HG02840 (cell line): ENCODE results near the gene S100A3.
"Not testable (repeated sequence)": the region's sequence is repeated elsewhere in the genome, so short reads cannot be mapped to it uniquely, and the experiment has no call there.

Source experiments
- ATAC-seq: cut with Tn5 transposase; IDR thresholded peaks from one replicate; pipeline ENCODE4 v1.9.1; 2021; ENCODE audit warnings: mild to moderate bottlenecking, moderate library complexity, moderate number of reproducible peaks; ENCODE audit not compliant: unreplicated experiment, low FRiP score

The S100A3 gene

GRCh38 chr1:153570874-153571273 is 21.8 kb upstream of the S100A3 start:
- ATAC-seq: no peak

DNA sequence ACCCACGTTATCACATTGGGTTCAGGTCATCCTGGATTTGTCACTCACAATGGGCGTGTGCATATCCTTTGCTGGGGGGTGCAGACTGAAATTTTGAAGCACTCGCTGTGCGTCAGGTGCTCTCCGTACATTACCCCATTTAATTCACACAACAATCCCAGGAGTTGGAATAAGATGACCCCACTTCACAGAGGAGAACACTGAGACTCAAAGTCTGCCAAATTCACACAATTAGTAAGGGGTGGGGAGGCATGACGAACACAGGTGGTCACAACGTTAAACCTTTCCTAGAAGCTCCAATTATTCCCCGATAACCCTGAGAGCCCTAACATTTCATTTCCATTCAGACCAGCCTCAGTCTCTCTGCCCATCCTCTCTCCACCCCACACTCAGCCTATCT is 20.4 kb upstream of the S100A3 start:
- no peak for ATAC-seq

DNA sequence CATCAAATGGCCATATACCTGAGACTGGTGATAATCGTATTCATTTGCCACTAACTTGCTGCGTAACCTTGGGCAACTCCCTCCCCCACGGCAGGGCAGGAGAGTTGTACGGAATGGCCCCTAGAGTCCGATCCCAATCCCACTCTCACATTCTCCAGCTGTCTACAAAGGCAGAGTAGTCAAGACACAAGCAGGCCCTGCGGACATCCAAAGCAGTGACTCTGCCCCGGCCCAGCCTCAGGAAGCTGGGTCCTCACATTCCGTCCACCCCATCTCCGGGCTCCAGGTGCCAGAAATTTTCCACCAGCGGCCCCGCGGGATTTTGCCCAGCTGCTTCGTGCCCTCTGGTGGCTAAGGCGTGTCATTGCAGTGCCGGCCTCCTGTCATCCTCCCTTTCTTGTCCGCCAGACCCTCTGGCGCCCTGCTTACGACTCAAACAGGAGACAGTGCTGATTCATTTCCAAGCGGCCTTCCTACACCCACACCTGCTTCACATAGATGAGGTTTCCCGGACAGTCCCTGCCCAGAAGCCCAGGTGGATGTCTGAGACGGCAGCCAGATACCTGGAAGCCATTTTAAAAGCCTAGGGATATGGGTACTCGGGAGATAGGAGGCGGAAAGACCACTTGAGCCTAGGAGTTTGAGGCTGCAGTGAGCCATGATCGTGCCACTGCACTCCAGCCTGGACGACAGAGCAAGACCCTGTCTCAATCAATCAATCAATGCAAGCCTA is 19.5 kb upstream of the S100A3 start:
- ATAC-seq: no peak

- ATAC-seq: no peak
These were observed 18.7 kb upstream of the S100A3 start for GRCh38 chr1:153567621-153568366.

- no peak for ATAC-seq
These were observed 17.6 kb upstream of the S100A3 start for GRCh38 chr1:153566414-153567371.

DNA sequence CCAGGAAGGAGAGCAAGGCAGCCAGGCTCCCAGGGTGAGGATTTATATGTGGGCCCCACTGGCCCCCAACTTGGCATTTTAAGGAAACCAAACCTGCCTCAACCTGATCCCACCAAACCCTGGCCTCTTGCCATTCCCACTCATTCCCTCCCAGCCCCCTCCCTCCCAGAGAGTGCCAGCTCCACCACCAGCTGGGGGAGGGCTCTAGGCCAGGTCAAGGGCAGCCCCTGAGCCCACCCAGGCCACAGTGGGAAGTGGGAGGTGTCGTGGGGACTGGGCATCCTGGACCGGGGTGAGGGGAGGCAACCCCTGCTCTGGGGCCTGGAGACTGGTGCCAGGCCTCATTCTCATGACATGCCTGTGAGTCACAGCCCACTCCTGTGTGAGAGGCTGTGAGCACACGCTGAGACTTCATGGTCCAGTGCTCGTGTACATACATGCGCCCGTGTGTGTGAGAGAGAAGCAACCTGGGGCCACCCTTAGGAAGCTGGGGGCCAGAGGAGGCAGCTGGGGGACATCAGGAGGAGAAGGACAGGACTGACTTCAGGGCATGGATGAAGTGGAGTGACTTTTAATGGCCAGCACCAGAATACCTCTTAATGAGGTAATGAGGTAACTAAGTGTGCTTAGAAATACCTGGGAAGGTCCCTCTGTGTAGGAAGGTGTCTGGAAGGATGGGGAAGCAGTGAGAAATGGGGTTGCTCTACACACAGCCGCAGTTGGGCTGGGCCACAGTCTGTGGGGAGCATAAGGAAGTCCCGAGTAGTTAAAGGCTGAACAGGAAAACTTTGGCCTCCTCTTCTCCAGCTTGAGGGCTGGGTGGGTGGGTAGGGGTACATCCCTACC is 16.7 kb upstream of the S100A3 start, which contains the start of gene S100A2:
Gene S100A2, minus strand, starts transcription at position 316 of the 846 bp plus-strand sequence. CDS start 1,967 bp downstream, outside the sequence.
- no peak for ATAC-seq

- ATAC-seq: no peak
These were observed 14.9 kb upstream of the S100A3 start for GRCh38 chr1:153563991-153564390.

GRCh38 chr1:153563483-153563901 is 14.4 kb upstream of the S100A3 start:
- ATAC-seq: no peak

GRCh38 chr1:153562021-153562420 is 13.0 kb upstream of the S100A3 start:
- not testable (repeated sequence) for ATAC-seq

- no peak for ATAC-seq
These were observed 12.5 kb upstream of the S100A3 start for GRCh38 chr1:153561466-153561985.

DNA sequence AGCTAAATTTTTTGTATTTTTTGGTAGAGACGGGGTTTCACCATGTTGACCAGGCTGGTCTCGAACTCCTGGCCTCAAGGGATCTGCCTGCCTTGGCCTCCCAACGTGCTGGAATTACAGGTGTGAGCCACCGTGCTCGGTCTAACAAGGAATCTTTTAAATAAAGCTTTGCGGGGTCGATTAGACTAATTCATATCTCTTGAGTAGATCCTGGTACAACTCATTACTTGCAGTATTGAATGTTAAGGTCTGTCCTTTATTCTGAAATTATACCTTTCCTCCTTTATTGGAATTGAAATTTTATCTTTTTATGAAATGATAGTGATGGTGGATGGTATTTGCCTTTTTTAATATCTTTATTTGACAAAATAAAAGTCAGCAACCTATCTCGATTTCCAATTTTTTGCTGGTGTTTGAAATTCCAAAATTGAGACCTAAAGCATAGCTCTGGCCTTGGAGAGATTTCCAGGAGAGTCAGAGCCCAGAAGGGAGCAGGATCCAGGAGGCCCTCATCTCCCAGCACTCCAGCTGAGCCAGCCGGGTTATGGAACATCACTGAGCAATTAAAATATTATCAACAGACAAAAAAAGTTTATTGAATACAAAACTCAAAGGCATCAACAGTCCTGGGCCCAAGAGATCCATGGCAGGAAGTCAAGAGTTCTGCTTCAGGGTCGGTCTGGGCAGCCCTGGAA is 11.9 kb upstream of the S100A3 start:
- no peak for ATAC-seq

DNA sequence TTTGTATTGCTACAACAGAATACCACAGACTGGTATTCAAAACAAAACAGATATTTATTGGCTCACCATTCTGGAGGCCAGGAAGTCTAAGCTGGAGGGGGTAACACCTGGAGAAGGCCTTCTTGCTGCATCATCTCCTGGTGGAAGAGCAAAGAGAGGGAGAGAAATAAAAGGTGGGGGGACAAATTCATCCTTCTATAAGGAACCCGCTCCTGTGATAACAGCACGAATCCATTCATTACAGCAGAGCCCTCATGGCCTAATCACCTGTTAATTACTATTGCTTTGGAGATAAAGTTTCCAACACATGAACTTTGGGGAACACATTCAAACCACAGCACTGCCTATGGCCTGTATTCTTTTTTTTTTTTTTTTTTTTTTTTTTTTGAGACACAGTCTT is 11.2 kb upstream of the S100A3 start:
- ATAC-seq: no peak

- no peak for ATAC-seq
These were observed 8.8 kb upstream of the S100A3 start for GRCh38 chr1:153557877-153558276.

DNA sequence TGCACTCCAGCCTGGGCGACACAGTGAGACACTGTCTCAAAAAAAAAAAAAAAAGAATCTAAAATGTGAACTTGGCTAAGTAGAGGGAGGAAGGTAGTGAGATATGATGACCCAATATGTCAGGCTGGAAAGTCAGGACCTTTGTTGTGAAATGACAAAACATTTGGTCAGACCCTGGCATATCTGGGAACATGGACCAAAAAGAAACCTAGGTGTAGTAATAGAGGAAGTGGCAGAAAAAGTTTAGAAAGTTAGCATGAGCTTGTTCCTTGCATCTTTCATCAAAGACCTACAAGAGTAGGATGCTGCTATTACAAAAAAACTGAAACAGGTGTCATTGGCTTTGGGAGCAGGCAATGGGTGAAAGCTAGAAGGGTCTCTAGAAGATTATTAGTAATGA is 7.3 kb upstream of the S100A3 start:
- no peak for ATAC-seq

GRCh38 chr1:153553830-153554541 is 4.9 kb upstream of the S100A3 start:
- no peak for ATAC-seq

- no peak for ATAC-seq
These were observed 4.0 kb upstream of the S100A3 start for GRCh38 chr1:153553096-153553495.

DNA sequence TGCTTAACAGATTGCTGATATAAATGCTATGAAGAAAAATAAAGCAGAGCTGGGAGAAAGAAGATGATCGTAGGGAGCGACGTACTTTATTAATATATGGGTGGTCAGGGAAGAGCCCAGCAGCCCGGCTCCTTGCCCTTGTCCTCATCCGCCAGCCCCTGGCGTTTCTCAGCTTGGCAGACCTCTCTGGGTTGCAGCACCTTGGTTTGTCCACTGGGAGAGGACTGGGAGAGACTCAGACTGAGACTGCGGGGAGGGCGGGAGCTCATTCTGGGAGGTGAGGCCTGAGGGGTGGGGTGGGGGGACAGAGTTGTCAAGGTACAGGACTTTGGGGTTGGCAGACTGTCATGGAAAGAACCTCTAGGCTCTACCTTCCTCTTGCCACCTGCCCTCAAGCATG is 3.3 kb upstream of the S100A3 start:
- no peak for ATAC-seq

GRCh38 chr1:153550827-153551500 is 1.9 kb upstream of the S100A3 start:
- no peak for ATAC-seq
